ENCODE results near the gene UNC5A. TPM values are rescaled to one million over a fixed set of nuclear protein-coding genes. Genes with fewer than 3 reads are reported as not detected.

UNC5A gene
- total RNA-seq, 2 donors from 2014 or later = 0.74 to 1.0 TPM

DNA sequence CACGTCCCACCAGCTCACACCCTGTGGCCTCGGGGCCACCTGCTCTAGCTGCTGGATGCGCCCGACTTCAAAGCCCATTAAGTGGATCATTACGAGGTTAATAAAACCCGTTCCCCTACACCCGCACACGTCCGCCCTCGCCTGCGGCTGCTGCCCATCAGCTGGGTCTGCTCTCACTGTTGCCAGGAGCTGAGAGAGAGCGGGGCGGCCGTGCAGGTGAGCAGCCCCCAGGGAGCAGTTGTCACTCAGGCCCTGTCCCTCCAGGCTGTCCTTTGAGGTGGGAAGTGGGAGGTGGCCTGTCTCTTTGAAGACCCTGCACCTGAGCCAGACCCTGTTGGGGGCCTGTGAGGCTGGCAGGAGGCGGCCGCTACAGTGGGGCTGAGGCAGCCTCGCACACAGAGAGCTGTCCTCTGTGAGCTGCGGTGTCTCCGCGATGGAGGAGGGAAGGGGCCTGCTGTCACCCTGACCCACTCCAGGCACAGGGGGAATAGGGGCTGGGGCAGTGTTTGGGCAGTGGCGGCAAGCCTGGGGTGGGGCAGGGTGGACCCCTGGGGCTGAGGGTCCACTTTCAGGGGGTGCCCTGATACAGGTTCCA, 12.8 kb upstream of the UNC5A start:
- intact Hi-C loops (cut with DNase I) = loop anchor here in 1 of 2 donors (1.0 kb wide), 1 partner anchor 44 kb away; no protein-coding TSS in a partner anchor
- DNase-seq (ENCODE audit: low spot score) = no peak

DNA sequence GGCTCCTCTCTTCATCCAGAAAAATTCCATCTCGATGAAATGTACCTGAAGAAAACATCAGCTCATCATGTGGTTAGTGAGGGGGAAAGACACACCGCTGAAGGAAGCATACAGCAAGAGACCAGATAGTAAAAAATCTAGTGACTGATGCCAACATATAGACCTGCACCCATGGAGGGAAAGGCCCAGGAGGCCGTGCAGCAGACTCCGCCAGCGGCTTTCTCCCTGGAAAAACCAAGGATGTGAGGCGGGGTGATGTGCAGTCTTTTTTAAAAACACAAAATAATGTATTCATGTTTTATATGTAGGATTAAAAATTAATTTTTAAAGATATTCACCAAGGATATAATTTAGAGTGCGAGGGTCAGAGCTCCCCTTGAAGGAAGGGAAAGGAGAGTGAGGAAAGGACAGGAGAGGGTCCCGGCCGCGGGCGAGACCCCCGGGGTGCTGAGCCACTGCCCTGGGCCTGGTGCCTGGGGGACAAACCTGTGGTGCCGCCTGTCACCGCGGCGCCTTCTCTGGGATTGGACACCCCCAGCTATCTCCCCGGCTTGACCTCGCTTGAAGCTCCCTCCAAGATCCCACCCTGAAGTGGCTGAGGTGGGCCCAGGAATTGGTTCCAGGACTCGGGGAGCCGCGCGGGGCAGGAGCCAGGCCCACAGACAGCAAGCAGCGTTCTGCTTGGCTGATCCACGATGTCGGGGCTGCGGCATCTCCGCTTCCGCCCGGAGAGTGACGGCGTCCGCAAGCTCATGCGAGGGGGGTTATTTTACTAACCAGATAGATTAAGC, 12.1 kb upstream of the UNC5A start:
- intact Hi-C loops (cut with DNase I) = no loop called here
- DNase-seq (ENCODE audit: low spot score) = no peak

GRCh38 chr5:176798949-176799348, 11.4 kb upstream of the UNC5A start:
- no peak for DNase-seq (ENCODE audit: low spot score)
- intact Hi-C loops (cut with DNase I) = no loop called here

DNA sequence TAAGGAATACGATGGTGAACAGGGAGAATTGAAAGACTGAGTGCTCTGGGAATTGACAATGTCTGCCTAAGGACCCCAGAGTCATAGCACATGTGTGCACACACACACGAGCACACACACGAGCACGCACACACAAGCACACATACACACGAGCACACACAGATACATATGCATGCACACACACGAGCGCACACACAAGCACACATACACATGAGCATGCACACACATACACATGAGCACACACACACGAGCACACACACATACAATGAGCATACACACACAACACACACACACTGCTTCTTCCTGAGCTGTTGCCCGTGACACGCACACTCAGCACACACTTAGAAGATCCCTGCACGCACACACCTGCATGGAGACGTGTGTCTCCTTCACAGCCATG, 10.9 kb upstream of the UNC5A start:
- no peak for DNase-seq (ENCODE audit: low spot score)
- intact Hi-C loops (cut with DNase I) = no loop called here

DNA sequence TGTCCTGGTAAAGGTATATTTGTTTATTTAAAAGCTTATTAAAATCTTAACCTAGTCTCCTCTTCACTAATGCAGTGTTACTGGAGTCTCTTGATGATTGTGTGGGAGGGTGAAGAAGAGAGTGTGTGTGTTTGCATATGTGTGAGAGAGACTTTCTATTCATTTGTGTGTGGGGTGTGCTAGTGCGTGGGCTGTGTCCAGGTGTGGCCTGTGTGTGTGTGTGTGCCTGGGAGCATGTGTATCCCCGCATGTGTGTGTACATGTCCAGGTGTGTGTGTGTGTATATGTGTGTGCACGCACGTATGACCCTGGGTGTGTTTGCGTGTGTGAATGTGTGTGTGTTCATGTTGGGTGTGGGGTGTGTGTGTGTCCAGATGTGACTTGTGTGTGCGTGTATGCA, 10.3 kb upstream of the UNC5A start:
- intact Hi-C loops (cut with DNase I) = no loop called here
- DNase-seq (ENCODE audit: low spot score) = no peak

DNA sequence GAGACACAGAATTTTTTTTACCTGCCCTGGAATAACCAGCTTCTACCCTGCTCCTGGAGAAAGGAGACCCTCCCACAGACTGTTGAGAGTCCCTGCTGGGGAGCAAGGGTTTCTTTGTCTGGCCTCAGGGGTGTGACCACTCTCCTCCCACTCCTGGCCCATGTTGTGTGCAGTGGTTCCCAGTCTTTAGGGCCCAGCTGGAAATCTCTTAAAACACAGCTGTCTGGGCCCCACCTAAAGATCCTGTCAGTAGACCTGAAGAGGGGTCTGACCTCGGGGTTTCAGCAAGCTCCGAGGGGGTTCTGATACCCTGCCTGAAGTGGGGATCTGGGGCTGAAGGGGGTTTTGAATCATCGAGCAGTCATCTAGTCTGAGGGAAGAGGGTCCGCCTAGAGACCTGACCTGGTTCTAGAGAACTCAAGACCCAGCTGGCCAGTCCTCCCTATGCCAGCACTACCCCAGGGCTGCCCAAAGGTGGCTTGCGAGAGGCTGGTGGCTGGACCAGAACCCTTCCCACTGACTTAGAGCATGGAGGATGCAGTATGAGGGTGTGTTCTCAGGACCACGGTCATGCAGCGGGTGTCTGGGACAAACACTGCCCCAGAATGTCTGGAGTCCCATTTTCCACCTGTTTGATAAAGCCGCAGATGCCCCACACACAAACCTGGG, 8.1 kb upstream of the UNC5A start:
- DNase-seq (ENCODE audit: low spot score) = no peak
- intact Hi-C loops (cut with DNase I) = no loop called here

GRCh38 chr5:176803068-176803942, 7.1 kb upstream of the UNC5A start:
- intact Hi-C loops (cut with DNase I) = no loop called here
- DNase-seq (ENCODE audit: low spot score) = no peak

- DNase-seq (ENCODE audit: low spot score) = no peak
- intact Hi-C loops (cut with DNase I) = no loop called here
These were observed 6.3 kb upstream of the UNC5A start for GRCh38 chr5:176803943-176804498.

DNA sequence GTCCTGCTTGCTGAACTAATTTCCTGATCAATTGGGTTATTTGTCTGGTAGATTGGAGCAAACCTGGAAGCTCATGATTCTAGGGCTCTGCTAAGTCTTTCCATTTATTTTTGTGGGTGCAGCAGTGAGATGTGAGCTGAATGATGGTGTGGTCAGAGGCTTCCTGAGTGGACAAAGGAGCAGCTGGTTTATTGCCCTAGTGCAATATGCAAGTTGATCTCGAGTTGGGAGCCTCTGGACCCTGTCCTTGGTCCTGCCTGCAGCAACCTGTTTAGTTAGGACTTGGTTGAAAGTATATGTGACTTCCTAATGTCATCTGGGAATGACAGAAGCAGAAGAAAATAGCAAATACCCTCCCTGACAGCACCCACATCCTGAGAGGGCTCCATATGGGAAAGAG, 4.2 kb upstream of the UNC5A start:
- no peak for DNase-seq (ENCODE audit: low spot score)
- intact Hi-C loops (cut with DNase I) = no loop called here

GRCh38 chr5:176809544-176810080, 747 bp upstream of the UNC5A start:
- DNase-seq (ENCODE audit: low spot score) = no peak
- intact Hi-C loops (cut with DNase I) = no loop called here

DNA sequence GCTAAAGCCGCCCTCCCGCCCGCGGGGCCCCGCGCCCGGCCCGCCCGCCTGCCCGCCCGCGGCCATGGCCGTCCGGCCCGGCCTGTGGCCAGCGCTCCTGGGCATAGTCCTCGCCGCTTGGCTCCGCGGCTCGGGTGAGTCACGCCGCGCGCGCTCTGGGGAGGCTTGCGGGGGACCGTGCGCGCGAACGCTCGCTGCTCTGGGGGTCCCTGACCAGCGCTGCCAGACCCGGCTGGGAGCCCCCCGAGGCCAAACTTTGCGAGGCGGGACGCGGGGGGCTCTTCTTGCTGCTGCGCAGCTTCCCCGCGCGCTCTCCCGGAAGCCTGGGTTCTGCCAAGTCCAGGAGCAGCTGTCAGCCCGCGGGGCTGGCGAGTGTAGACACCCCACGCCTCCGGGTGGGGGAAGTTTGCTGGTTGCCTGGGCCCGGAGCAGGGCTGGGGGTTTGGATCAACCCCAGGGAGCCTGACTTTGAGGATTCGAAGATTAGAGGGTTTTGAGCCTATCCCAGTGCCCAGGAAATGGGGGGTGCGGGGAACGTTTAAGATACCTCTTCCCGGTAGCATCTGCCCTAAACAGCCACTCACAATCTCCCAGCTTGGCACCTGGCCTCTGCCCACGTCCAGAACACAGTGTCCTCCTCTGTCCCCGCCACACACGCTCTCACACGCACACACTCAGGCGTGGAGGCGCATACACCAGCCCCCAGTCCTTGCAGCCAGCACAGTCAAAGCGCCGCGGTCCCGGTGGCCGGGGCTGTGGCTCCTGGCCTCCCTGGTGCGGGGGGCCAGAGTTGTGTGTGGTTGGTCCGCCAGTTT, 535 bp downstream of the UNC5A start:
- intact Hi-C loops (cut with DNase I) = no loop called here
- DNase-seq (ENCODE audit: low spot score) = no peak

DNA sequence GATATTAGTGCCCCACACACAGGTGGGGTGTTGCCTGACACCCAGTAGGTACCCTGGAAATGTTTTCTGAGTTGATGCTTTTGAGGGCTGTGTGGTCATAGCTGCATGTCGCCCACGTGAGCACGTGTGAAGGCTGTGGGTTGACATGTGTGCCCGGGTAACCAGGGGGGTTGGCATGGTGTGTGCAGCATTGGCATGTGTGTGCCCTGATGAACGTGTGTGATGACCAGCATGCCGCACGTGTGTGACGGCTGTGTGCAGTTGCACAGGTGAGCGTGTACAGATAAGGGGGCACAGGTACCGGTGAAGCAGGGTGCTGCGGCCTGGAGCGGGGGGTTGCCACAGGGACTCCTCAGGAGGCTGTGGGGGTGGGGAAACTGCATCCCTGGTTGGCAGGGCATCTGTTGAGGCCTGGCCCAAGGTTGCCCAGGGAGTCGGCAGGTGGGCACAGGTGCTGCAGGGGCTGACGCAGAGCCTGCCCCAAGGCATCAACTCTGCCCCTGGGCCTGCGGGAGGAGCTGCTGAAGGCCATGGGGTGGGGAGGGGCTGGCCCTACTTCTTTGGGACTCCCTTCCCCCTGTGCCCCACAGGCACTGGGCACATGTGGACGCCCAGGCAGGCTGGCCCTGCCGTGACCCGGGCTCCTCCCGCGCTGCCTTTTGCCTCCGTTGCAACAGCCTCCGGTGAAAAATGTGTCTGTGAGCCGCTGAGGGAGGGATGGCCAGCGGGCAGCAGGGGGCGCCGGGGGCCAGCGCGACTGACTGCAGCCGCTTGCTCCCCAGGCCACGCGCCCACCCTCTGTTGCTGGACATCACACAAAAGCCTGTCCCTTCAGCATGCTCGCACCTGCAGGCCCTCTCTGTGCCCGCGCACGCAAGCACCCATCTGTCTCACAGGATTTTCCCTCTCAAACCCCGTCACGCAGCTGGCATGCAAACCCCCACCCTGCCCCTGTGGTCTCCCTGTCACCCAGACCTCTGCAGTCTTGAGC, 2.2 kb downstream of the UNC5A start:
- peak; percentile 80 for DNase-seq (ENCODE audit: low spot score)
- intact Hi-C loops (cut with DNase I) = no loop called here

DNA sequence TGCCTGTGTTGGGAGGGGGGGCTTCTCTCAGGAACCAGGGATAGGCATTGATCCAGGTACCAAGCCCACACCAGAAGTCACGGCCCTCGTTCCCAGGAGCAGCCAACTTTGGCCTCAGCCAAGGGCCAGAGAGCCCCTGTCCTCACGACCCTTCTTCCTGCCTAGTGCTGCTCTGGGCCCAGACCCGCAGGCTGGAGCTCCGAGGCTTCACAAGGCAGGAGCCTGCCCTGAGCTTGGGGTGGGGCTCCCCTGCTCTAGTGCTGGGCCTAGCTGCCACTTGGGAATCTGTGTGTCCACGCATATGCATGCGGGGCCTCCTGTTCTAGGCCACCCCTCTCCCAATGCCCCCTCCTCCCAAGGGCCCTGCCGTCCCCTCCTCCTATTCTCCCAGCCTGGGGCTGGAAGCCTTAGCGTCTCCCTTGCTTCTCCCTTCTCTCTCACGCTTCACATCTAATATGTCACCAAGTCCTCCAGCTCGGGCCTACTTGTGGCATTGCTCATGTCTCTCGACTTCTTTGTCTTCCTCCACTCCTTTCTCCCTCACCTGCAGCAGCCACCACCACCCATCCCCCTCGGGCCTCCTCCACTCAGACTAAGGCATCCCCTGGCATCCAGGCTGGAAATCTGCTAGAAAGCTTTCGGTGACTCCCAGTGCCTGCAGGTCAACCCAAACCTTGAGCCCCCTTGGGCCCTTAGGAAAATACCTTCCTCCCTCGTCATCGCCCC, 3.4 kb downstream of the UNC5A start:
- DNase-seq (ENCODE audit: low spot score) = no peak
- intact Hi-C loops (cut with DNase I) = no loop called here

DNA sequence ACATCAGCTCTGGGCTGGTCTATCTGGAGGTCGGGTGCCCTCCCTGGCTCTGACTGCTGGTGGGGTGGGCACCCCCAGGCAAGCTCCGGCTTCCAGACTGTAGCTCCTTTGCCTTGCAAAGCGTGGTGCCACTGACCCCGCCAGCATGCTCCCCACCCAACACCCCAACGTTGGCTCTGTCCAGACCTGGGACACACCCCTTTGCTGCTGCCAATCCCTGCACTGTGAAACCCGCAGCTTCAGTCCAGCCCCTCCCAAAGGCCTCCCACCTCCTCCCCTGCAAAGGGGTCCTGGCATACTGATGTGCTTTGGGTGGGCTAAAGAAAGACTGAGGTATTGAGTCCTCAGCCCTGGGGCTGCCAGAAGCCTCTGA, 3.9 kb downstream of the UNC5A start:
- intact Hi-C loops (cut with DNase I) = no loop called here
- DNase-seq (ENCODE audit: low spot score) = no peak

DNA sequence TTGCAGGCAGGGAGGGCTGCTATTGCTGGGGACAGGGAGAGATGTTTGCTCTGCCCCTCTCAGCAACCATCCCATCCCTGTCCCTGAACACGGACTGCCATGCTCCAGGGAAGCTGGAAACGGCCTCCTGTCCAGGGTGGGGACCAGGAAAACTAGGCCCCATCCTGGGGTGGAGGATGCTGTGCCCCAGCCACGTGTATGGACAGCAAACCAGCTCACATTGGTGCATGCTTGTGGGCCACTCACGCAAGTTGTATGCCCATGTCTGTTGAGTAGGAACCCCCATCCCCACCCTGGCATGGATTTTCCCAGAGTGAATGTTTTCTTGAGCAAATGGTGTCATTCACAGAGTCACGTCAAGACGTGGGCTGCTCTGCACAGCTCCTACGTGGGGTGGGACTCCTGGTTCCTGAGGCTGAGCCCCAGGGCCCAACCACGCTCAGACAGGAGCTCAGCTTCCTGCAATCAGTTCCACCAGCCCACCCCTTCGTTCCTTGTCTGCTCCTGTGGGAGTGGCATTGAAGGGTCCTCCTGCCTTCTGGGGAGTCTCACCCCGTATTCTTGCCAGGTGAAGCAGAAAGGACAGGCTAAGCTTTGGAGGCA, 4.6 kb downstream of the UNC5A start:
- intact Hi-C loops (cut with DNase I) = no loop called here
- DNase-seq (ENCODE audit: low spot score) = no peak

DNA sequence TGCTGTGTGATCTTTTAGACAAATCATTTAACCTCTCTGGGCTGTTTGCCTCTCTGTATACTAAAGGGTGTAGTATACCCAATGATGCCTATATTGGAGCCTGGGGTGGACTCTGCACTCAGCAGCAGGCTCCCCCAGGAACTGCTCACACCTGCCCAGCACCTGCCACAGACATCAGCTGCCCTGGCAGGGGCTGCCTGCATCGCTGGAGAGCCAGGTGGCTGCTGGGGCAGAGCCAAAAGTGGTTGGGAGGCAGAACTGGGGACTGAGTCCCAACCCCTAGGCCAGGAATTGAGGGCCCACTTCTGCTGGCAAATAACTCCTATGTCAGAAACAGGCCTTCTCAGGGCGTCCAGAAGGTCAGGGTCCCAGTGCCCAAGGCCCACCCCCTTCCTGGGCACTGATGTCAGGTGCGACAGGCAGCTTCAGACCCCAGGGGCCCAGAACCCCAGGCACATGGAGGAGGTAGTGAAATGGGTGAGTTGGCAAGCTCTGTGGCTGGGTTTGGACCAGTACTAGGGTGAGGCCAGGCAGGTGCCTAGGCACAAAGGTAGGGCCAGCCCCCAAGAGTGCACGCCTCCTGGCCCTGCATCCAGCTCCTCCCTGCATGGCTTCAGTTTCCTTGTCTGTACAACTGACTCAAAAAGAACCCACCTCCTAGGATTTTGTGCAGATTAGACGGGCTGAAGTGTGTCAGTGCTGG, 5.8 kb downstream of the UNC5A start:
- intact Hi-C loops (cut with DNase I) = no loop called here
- peak; percentile 73 for DNase-seq (ENCODE audit: low spot score)

Data from posterior vena cava (tissue), 2 donors.